Measurements from ENCODE around the gene TBC1D21.

The TBC1D21 gene

DNA sequence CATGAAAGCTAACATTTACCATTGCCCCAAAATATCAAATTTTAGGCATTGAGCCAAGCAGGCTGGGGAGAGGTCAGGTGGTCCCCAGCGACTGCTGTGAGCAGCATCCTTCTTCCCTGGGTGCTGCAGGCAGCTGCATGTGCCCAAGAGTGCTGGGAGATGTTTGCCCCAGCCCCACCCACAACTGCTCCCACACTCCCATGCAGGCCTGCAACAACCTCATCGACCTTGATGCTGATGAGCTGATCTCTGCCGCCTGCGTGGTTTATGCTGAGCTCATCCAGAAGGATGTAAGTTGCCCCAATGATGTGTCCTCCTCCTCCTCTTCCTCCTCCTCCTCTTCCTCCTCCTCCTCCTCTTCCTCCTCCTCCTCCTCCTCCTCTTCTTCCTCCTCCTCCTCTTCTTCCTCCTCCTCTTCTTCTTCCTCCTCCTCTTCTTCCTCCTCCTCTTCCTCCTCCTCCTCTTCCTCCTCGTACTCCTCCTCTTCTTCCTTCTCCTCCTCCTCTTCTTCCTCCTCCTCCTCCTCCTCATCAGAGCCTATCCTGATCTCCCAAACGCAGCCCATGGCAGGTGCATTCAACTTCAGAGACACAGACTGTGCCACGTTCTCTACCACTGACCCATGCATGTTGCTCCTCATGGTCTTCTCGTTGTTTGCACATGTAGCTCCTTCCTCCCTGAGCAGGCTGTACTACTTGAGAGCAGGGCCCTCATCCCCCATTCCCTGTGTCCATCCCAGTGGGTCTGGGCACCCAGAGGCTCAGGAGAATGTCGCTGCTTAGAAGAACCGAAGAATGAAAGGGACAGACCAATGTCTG lies 15.1 kb downstream of the TBC1D21 start:
- no peak for DNase-seq (ENCODE audit: low read depth, low spot score)

- DNase-seq (ENCODE audit: low read depth, low spot score): no peak
Observed at GRCh38 chr15:73889053-73889761, 15.8 kb downstream of the TBC1D21 start.

- no peak for DNase-seq (ENCODE audit: low read depth, low spot score)
Observed at GRCh38 chr15:73889762-73890124, 16.4 kb downstream of the TBC1D21 start.

- no peak for DNase-seq (ENCODE audit: low read depth, low spot score)
Observed at GRCh38 chr15:73891328-73892315, 18.3 kb downstream of the TBC1D21 start.

- DNase-seq (ENCODE audit: low read depth, low spot score): no peak
Observed at GRCh38 chr15:73892446-73893226, 19.3 kb downstream of the TBC1D21 start.

GRCh38 chr15:73894133-73894814 lies 20.9 kb downstream of the TBC1D21 start:
- DNase-seq (ENCODE audit: low read depth, low spot score): no peak

- peak; percentile 30 for DNase-seq (ENCODE audit: low read depth, low spot score)
Observed at GRCh38 chr15:73897441-73898261, 24.3 kb downstream of the TBC1D21 start.

DNA sequence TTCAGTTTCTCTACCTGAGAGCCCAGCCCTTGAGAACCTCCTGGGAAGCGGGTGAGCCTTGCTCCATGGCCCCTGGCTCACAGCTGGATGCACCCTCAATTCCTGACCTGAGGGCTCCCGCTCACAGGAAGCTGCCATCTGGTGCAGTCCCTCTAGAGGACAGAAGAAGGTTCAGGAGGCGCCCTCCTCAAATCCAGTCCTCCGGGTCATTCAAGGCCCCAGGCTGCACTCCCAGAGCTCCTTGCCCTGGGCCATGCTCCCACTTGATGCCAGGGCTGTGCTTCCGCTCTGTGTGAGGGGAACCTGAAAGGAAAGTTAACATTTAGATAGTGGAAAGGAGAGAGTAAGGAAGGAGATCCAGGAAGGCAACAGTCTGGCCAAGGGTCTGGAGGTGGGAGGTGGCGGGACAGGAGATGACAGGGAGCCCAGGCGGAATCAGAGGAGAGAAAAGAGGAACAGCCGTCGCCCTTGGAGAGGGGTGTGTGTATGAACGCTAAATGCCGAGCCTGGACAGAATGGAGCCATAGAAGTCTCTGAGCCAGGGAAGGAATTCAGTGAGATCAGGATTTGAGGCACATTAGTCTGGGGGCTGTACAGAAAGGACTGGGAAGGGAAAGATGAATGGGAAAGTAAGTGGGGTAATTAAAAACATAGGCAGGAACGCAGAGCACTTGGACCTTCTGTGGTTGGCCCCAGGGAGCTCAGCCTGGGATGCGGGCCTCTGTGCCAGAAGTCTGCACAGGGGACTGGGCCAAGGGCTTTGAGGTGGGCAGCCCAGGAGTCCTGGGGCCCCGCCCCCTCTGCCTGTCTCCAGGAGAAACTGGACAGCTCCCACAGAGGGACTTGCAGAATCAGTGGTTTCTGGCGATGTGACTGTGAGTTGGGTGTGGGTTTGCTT lies 26.1 kb downstream of the TBC1D21 start:
- no peak for DNase-seq (ENCODE audit: low read depth, low spot score)

DNA sequence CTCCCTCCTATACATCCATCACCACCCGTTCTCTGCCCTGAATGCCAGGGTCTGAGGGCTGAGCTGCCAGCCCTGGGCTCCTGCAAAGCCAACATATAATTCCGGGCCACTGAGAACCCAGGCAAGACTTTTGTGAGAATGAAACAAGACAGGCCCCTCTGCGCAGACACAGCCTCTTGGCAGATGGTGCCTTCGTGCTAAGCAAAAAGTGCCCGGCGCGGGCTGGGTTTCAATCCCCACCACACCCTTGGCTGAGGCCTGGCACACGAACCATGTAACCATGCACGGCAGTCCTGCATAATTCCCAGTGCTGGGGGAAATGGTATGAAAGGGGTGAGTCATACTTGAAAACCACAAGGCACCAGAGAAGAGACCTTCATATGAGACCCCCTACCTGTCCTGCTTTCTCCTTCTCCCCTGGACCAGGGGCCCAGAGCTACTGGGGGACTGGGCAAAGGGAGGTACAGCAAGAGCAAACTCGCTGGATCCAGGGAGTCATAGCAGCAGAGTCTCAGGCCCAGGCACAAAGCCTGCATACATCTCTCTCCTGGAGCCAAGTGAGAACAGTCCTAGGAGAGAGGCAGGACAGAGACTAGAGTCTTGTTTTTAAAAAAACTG lies 26.8 kb downstream of the TBC1D21 start:
- no peak for DNase-seq (ENCODE audit: low read depth, low spot score)

- no peak for DNase-seq (ENCODE audit: low read depth, low spot score)
Observed at GRCh38 chr15:73901126-73901810, 27.9 kb downstream of the TBC1D21 start.

- DNase-seq (ENCODE audit: low read depth, low spot score): no peak
Observed at GRCh38 chr15:73902121-73903020, 29.0 kb downstream of the TBC1D21 start.

- DNase-seq (ENCODE audit: low read depth, low spot score): no peak
Observed at GRCh38 chr15:73904026-73904815, 30.9 kb downstream of the TBC1D21 start.

GRCh38 chr15:73905225-73905827 lies 32.0 kb downstream of the TBC1D21 start:
- DNase-seq (ENCODE audit: low read depth, low spot score): no peak

- DNase-seq (ENCODE audit: low read depth, low spot score): no peak
Observed at GRCh38 chr15:73906346-73907034, 33.1 kb downstream of the TBC1D21 start.

DNA sequence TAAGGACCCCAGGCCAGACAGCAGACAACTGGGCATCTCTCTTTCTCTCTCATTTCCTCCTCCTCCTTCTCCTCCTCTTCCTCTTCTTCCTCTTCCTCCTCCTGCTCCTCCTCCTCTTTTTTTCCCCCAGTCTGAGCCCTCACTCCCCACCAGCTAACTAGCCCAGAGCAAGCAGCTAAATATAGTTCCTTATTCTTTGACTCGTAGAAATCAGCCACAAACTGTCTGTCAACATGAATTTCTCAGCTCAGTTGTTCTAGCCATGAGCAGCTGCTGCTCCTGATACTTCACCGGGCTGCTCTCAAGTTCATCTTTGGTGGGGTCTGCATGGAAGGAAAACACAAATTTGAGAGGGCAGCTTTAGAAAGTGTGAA lies 33.7 kb downstream of the TBC1D21 start:
- DNase-seq (ENCODE audit: low read depth, low spot score): no peak

Measured in activated CD4-positive, CD25-positive, alpha-beta regulatory T cell treated with anti-CD3 and anti-CD28 coated beads, Interleukin-2, amount 50 U/mL, for 16 hours (primary cell).